HG02642 (cell line): ENCODE results near the gene SKIC8.

ENCODE experiments used
- ATAC-seq: cut with Tn5 transposase; IDR thresholded peaks from one replicate; pipeline ENCODE4 v1.9.1; 2021; ENCODE audit warnings: mild to moderate bottlenecking; ENCODE audit not compliant: unreplicated experiment, poor library complexity

SKIC8 gene

GRCh38 chr15:78302579-78303312 lies 3.3 kb upstream of the SKIC8 start:
- no peak for ATAC-seq

- no peak for ATAC-seq
Measured at GRCh38 chr15:78301828-78302227, 2.4 kb upstream of the SKIC8 start.

GRCh38 chr15:78301326-78301725 lies 1.9 kb upstream of the SKIC8 start:
- ATAC-seq: no peak

GRCh38 chr15:78292219-78292618 lies 7.2 kb downstream of the SKIC8 start:
- no peak for ATAC-seq

GRCh38 chr15:78291698-78292097 lies 7.7 kb downstream of the SKIC8 start:
- no peak for ATAC-seq

GRCh38 chr15:78291052-78291451 lies 8.4 kb downstream of the SKIC8 start:
- no peak for ATAC-seq

GRCh38 chr15:78290222-78290621 lies 9.2 kb downstream of the SKIC8 start:
- no peak for ATAC-seq

GRCh38 chr15:78284758-78285157 lies 14.7 kb downstream of the SKIC8 start:
- ATAC-seq: no peak

GRCh38 chr15:78282324-78282723 lies 17.1 kb downstream of the SKIC8 start:
- no peak for ATAC-seq

GRCh38 chr15:78280319-78281072 lies 18.9 kb downstream of the SKIC8 start:
- ATAC-seq: no peak

- no peak for ATAC-seq
Measured at GRCh38 chr15:78276064-78276943, 23.1 kb downstream of the SKIC8 start.

- no peak for ATAC-seq
Measured at GRCh38 chr15:78274994-78275393, 24.4 kb downstream of the SKIC8 start.

GRCh38 chr15:78272776-78273175 lies 26.6 kb downstream of the SKIC8 start:
- no peak for ATAC-seq

- ATAC-seq: no peak
Measured at GRCh38 chr15:78272316-78272715, 27.1 kb downstream of the SKIC8 start.

GRCh38 chr15:78266806-78267205 lies 32.6 kb downstream of the SKIC8 start:
- ATAC-seq: no peak

GRCh38 chr15:78266229-78266628 lies 33.2 kb downstream of the SKIC8 start:
- no peak for ATAC-seq

- ATAC-seq: no peak
Measured at GRCh38 chr15:78265752-78266224, 33.6 kb downstream of the SKIC8 start.

- ATAC-seq: no peak
Measured at GRCh38 chr15:78265137-78265460, 34.3 kb downstream of the SKIC8 start.

GRCh38 chr15:78264304-78265136 lies 34.9 kb downstream of the SKIC8 start, which contains the start of gene DNAJA4:
TSS of gene DNAJA4 (plus strand) at chr15:78264562. CDS start at chr15:78264764, 202 bp downstream.
- no peak for ATAC-seq

GRCh38 chr15:78263907-78264303 lies 35.5 kb downstream of the SKIC8 start:
- no peak for ATAC-seq
